HG02571 (cell line): ENCODE data around the gene RHOH.
"Not testable (repeated sequence)": the region's sequence is repeated elsewhere in the genome, so short reads cannot be mapped to it uniquely, and the experiment has no call there.

ENCODE experiments used
- ATAC-seq: cut with Tn5 transposase; IDR thresholded peaks from one replicate; pipeline ENCODE4 v1.9.1; 2021; ENCODE audit warnings: mild to moderate bottlenecking, moderate library complexity; ENCODE audit not compliant: unreplicated experiment

Gene RHOH, protein sequence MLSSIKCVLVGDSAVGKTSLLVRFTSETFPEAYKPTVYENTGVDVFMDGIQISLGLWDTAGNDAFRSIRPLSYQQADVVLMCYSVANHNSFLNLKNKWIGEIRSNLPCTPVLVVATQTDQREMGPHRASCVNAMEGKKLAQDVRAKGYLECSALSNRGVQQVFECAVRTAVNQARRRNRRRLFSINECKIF

DNA sequence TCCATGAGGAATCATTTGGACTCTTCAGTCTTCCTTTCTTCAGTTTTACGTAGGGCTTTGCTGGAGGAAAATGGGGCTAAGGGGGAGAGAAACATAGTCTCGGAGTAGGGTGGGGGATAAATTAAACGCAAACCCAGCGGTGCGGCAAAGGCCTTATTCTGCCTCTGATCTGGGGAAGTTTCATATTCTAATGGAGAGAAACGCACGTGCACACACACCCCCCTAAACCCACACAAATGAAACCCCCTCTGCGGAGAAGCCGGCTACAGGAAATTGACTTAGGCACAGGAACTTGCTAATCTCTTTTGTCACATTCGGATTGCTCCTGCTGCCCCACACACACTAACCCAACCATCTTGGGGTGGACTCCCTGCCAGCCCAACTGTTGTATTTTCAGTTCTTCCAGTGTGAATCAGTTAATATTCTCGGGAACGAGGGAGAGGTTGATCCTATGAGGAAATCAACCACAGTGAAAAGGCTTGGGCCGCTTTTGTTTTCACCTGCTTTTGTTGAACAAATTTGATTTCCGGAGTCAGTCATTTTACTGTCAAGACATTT is at the start of gene RHOH:
TSS of gene RHOH (plus strand) at position 308 of the 558 bp plus-strand sequence. CDS start 46,356 bp downstream, outside the sequence.
- no peak for ATAC-seq

DNA sequence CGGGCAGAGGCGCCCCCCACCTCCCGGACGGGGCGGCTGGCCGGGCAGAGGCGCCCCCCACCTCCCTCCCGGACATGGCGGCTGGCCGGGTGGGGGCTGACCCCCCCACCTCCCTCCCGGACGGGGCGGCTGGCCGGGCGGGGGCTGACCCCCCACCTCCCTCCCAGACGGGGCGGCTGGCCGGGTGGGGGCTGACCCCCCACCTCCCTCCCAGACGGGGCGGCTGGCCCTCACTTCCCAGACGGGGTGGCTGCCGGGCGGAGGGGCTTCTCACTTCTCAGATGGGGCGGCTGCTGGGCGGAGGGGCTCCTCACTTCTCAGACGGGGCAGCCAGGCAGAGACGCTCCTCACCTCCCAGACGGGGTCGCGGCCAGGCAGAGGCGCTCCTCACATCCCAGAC is 49.3 kb upstream of the RHOH start:
- not testable (repeated sequence) for ATAC-seq

DNA sequence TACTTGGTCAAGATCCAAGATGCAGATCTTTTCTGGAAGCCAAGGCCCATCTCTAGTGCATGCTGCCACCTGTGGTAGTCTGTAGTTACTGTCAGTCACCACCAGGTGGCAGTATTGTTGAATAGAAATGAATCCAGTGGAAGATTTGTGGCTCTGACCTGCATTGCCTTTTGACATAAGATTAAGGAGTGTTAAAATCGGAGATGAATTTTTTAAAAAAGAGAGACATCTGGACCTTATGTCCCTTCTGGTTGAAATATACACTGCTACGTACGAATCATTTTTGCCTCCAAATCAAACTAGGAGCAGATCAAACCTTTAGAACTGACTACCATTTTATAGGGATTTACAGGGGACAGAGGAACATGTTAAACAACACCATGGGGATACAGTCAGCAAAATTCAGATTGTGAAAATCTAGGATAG is 46.9 kb upstream of the RHOH start:
- ATAC-seq: no peak

DNA sequence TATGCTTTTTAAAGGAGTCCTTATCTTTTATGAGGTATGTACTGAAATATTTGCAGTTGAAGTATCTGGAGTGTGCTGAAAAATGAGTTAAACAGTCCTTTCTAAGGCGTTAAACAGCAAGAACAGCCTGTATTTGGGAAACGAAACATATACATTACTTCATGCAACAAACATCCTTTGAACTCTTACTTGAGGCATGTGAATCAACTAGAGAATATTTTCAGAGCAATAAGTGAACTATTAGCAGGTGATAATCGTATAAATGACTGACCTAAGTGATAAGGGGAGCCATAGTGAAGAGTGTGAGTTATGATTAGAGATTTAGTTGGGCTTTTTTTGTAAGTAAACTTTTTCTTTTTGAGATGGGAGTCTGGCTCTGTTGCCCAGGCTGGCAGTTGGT is 45.9 kb upstream of the RHOH start:
- ATAC-seq: no peak

DNA sequence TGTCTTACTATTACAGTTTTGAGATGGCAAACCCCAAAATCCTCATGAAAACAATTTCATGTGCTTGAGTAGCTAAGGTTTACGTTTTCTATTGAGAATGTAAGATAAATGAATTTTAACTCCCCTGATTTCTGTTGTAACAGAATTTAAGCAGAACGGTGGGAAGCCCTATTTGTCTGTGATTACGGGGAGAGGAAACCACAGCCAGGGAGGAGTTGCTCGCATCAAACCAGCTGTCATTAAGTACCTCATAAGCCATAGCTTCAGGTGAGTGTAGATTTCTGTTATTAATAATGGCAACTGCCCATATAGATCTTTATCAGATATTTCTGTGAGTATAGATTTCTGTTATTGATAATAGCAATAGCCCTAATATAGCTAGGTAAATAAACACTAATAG is 44.2 kb upstream of the RHOH start:
- ATAC-seq: no peak

DNA sequence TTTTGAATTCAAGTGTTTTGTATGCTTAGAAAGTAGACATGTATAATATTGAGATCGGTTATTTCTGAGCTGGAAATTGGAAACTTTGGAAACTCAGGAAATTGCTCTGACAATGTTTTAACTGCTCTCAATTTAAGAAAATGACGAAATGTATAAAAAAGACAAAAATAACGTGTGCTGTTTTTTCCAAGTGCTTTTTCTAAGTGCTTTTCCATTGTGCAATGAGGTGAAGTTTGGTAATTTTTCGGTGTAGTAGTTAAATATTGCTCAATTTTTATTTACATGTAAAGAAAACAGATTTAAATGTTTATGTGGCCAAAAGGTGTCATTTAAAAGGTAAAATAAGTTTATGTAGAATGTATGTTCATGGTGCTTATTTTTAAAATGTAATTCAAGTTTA is 39.4 kb upstream of the RHOH start:
- ATAC-seq: no peak

DNA sequence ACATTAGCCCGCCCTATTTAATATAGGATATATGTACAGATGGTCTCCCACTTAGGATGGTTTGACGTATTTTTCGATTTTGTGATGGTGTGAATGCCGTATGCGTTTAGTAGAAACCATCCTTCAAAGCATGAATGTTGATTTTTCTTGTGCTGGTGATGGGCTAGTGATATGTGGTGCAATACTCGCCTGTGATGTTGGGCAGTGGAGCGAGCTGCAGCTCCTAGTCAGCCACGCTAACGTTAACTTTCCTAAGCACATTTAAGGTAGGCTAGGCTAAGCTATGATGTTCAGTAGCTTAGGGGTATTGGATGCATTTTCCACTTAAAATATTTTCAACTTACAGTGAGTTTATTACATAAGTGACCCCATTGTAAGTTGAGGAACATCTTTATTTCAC is 36.6 kb upstream of the RHOH start:
- ATAC-seq: no peak

DNA sequence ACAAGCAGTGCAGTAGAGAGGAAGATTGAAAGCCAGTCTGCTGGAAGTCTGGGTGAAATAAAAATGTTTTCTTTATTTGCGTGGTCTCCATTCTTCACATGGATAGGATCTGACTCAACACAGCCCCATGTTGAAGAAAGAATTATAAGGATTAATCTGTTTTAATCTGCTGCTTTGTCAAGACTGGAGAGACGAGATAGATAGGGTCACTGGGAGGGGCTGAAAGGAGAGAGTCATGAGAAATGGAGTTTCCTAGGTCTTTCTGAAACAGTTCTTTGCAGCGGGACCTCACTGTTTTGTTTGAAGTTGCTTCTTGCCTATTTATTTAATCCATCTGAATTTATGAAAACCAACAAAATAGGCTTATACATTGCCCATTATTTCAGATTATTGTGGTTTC is 32.4 kb upstream of the RHOH start:
- ATAC-seq: no peak

DNA sequence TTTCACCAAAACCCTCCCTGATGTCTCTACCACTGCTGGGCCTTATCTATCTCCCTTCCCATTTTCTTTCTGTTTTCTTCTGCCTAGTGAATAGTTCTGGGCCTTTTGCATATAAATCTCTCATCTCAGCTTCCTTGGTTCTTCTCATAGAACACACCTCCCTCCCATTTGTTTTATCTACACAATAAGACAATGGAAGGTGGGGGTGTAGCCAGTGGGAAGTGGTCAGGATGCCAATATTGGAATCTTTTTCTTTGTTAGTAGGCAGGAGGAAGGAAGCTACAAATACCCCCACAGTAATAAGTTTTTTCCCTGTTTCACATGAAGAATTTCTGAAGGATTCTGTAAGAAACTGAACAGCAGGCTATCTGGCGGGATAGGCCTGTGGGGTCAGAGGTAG is 30.9 kb upstream of the RHOH start:
- ATAC-seq: no peak

DNA sequence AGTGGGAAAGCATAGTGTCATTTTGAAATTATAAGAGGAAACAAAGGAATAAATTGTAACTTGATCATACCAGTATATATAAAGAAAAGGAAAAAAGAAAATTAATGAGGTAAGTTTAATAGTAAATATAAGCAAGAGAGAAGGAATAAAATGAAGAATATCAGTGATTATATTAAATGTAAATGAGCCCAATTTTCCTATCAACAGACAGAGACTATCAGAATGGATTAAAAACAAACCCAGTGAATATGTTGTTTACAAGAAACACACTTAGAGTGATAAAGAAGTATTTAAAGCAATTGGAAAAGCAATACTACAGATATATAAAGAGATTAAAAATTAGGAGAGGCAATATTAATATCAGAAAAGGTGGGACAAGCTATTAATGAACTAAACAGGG is 28.8 kb upstream of the RHOH start:
- no peak for ATAC-seq

DNA sequence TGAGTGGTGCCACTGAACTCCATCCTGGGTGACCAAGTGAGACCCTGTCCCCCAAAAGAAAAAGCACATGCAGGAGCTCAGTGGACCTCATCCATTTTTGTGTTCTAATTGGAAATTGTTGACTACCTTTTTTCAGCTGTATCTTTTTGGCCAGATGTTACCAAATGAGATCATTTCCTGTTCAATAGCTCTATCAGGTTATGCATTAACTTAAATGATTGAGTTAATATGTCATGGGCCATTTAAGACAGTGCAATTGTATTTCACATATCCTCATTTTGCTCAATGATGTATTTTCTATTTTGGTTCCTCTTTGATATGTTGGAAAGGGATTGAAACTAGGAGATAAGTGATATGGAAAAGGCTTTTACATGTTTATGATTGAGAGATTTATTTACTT is 26.2 kb upstream of the RHOH start:
- ATAC-seq: no peak

DNA sequence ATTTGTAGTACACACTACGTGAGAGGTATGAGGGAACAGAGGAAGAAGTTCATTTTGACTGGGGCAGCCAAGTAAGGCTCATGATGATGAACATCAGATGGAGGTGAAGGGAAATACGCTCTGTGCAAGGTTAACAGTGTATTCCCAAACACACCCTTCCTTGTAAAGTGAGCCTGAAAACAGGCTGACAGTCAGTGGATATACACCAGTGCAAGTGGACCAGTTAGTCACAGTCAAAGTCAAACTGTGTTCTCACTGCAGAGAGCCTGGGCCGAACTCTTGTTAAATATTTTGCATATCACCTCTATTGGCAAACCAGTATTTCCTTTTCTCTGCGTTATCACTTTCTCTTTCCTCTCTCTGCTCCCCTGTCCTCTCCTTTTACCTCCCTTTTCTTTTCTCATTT is 23.4 kb upstream of the RHOH start:
- peak; percentile 68 for ATAC-seq

DNA sequence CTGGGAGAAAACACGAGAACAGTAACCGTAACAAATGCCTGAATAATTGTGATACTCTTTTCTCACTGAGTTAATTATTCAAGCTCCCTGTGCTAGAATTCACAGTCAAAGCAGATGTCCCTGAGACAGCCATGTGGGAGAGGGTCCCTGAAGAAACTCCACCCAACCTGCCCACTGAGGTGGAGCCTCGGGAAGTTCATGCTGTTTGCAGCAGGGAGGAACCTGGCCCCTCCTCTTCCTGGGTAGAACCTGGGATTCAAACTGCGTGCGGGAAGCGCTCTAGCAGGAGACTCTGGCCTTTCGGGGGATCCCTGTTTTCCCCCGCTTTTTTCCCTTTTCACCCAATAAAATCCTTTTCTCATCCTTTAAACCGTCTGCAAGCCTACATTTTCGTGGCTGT is 20.2 kb upstream of the RHOH start:
- ATAC-seq: no peak

DNA sequence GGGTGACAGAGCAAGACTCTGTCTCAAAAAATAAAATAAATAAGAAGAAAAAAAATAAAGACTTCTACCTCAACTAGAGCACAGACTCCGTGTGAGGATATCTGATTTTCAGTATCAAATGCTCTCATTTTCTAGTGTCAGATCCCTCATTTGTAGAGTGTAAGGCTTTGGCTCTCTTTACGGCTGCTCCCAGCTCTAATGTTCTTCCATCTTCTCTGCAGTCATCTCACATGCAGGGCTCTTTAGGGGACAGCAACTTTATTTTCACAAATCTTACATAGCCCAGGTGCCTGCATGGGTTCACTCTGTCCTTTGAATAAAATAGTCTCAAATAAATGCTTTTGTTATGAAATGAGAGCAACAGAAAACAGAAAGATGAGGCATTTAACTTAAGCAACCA is 19.2 kb upstream of the RHOH start:
- ATAC-seq: no peak

DNA sequence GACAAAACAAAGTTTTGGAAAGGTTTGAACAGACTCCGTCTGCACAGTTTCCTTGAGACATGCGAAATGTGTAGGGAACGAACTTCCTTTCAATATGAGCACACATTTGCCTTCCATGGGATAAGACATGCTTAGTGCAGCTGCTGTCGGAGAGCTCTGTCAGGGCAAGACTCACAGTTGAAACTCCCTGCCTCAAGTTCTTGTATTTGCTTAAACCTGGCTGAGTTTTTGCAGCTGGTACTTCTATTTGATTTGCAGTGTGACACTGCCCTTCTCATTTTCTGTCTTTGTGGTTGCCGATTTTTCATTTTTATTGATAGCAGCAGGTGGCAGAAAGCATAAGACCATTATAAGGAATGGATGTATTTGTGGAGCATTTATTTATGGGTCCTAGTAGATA is 18.2 kb upstream of the RHOH start:
- no peak for ATAC-seq

DNA sequence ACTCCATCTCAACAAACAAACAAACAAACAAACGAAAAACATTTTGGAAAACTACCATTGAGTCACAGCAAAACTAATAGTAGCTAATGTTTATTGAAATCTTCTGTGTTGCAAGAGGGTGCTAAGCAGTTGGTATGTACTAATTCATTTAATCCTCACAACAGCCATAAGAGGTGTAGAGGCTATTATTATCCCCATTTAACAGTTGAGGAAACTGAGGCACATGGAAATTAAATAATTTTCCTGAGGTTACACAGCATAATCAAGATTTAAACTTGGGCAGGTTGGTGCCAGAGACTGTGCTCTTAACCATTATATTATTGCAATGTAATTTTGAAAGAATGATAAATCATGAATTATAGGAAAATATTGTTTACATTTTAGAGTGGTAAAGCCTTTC is 17.5 kb upstream of the RHOH start:
- no peak for ATAC-seq

DNA sequence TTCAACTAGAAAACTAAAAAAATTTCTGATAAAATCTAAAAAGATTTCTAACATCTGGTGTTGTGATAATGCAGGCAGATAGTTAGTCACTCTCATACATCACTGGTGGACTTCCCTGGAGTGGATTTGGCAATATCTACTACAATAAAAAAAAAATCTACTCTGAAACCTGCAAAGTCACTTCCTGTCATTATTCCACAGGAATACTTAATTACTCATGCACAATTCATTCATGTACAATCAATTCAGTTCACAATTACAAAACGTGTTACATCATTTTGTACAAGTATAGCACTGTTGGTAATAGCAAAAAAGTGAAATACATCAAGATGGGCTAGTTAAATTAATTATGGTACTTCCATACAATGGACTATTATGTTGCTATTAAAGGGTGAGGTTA is 16.5 kb upstream of the RHOH start:
- ATAC-seq: no peak

DNA sequence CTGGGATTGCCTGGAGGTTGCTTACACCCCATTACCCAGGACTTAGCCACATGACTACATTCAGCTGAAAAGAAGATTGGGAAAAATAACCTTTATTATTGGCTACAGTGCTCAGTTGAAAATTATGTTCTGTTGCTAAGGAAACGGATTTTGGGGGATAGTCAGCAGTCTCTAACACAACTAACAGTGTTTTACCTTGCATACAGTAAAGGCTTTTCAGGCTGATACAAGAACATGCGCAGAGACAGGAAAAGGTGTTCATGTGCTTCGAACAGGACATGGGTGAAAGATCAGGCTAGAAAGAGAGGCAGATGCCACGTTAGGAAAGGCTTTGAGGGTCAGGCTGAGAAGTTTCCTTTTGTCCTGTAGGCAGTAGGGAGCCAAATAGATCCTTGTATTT is 14.8 kb upstream of the RHOH start:
- no peak for ATAC-seq

DNA sequence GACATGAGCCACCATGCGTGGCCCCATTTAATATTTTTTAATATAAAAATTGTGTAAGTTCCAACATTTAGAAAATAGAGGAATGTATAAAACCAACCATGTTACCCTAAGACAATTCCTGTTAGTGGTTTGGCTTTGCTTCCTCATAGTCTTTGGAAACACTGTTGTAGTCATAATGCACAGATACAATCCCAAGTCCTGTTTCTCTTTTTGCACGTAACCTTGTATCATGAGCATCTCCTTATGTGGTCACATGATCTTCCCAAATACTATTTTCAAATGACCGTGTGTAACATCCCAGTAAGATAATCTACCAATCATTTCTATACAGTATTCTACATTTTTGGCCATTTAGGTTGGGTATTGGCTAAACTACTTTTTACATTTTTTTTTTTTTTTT is 13.9 kb upstream of the RHOH start:
- ATAC-seq: no peak

DNA sequence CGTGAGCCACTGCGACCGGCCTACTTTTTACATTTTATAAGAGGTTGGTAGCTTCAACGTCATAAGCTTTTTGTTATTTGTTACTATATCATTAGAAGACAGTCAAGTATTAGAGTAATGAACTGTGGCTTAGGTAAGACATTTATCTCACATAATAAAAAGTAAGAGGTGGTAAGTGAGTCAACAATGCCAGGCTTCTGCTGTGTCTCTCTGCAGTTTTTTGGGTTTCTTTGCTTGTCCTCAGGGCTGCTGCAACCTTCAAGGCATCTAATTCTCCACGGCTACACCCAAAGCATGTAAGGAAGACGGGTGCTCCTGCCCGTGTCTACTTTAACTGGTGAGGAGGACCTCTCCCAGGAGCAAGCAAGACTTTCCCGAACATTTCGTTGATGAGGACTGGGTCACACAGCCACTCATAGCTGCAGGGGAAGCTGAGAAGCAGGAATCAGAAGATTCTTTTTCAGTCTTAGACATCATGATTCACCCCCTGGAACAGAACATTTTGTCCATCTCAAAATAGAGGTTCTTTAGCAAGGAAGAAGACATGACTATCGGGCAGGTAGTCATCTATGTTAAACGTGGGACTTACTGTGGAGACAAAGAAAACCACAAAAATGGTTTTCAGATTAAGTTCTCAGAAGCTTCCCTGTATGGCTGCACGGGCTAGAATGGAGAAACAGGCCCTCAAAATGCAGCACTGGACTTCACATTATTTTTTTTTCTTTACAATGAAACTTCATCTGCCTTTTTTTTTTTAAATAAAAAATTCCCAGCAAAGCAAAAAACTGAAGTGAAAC is 13.0 kb upstream of the RHOH start:
- no peak for ATAC-seq

DNA sequence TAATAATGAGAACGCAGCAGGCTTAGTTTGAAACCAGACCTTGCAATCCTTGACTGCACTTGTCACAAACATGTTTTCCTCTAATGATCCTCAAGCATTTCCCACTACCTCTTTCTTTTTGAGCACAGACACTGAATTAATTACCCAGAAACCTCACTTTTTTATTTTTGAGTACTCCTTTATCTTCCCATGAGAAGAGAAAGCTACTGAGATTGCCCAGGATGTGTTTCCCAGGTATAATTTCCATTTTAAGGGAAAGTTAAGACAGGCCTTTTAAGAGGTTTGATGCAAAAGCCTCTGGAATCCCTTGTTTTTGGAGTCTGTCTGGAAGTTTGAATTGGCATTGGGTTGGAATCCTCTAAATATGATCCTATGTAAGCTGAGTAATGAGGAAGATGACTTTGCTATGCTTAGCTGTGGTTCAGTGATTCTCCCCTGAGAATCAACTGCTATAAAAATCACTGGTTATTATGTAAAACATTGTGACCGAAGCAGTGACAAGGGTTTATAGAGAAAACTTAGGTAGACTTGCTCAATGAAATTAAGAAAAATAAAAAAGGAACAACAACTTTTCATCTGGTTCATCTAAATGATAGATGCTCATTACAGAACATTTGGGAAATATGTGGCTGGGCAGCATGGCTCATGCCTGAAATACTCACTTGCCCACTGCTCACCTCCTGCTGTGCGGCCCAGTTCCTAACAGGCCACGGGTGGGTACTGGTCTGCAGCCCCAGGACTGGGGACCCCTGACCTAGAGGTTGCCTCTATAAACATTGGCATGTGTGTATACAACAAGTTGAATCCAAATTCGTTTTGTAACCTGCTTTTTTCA is 10.8 kb upstream of the RHOH start:
- ATAC-seq: no peak

DNA sequence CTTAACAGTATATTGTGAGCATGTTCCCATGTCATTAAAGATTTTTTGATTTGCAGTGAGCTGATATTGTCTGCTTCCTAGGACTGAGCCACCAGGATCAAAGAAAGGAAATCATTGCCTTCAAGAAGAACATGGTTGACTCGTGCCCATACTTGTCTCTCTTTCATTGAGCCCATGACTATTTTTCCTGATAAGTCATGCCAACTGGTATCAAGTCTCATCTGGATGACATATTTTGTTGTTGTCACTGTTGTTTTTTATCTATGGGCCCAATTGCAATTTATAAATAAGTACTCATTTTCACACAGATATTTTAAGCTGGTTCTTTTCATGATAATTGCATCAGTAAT is 10.2 kb upstream of the RHOH start:
- no peak for ATAC-seq
